Kidney (tissue), 14 donors: ENCODE data around the gene UBE3B. TPM values are rescaled to one million over a fixed set of nuclear protein-coding genes. Genes with fewer than 3 reads are reported as not detected.
A peak's percentile ranks its signal among the peaks of the same experiment; 100 is the strongest.

Experiments
- DNase-seq, 5 donors: peaks; one replicate each; pipeline ENCODE4 v3.0.0-alpha.2; 2013 to 2020
- FAIRE-seq: peaks from 2 replicates; lab custom pipeline; 2012; peaks lifted over from hg19 to GRCh38; lab: Jason Lieb, UNC
- H3K27ac ChIP-seq, 2 donors: one replicate each; pipeline ENCODE4 v1.7.0; 2013; ENCODE audit warnings: low read depth in 2 of 2, low read length in 2 of 2, inconsistent platforms in 1 of 2
- H3K27me3 ChIP-seq: one replicate; pipeline ENCODE4 v1.7.1; 2013; ENCODE audit warnings: low read length, inconsistent platforms; ENCODE audit not compliant: control insufficient read depth, insufficient read depth
- H3K36me3 ChIP-seq, 3 donors: one replicate each; pipeline versions ENCODE4 v1.7.0 to v1.7.1; 2013; ENCODE audit warnings: low read length in 3 of 3, control low read depth in 1 of 3, inconsistent platforms in 1 of 3; ENCODE audit not compliant: insufficient read depth in 3 of 3, control insufficient read depth in 2 of 3
- H3K4me1 ChIP-seq, 3 donors: one replicate each; pipeline versions ENCODE4 v1.7.0 to v1.7.1; 2013; ENCODE audit warnings: low read length in 3 of 3, inconsistent platforms in 1 of 3, low read depth in 1 of 3; ENCODE audit not compliant: control insufficient read depth in 2 of 3, insufficient read depth in 2 of 3
- H3K4me3 ChIP-seq, 3 donors: one replicate each; pipeline versions ENCODE4 v1.7.0 to v1.8.1; 2013; ENCODE audit warnings: low read length in 3 of 3, control low read depth in 1 of 3, inconsistent platforms in 1 of 3
- H3K9ac ChIP-seq, 3 donors: one replicate each; pipeline versions ENCODE4 v1.7.0 to v1.7.1; 2013; ENCODE audit warnings: low read length in 3 of 3, control low read depth in 1 of 3, inconsistent platforms in 1 of 3
- H3K9me3 ChIP-seq, 3 donors: one replicate each; pipeline versions ENCODE4 v1.7.0 to v1.7.1; 2013; ENCODE audit warnings: low read length in 3 of 3, control low read depth in 1 of 3, inconsistent platforms in 1 of 3; ENCODE audit not compliant: control insufficient read depth in 2 of 3, insufficient read depth in 1 of 3
- intact Hi-C: fragments of 100-400 bp; cut with DNase I; formaldehyde crosslinking; loops from one replicate; pipeline ENCODE4 v1.11.1; 2022
- polyA plus RNA-seq: library from polyadenylated mRNA; stranded (reverse); fragments of 350-450 nt; fragmentation: Illumina TruSeq; extraction: RNeasy Lipid Tissue Mini Kit (QIAGEN cat#74804); gene quantifications from one replicate; pipeline ENCODE4 v1.2.3, GENCODE V29; 2014; ENCODE audit warnings: low read depth, low replicate concordance; ENCODE audit not compliant: insufficient read depth
- total RNA-seq: library from RNA; stranded (reverse); fragmentation: NEBNext Ultra II Directional; extraction: Animal tissue kit (Norgen Biotek cat#: 25700); gene quantifications from one replicate; pipeline ENCODE4 v1.2.1, GENCODE V29; 2021
- TF ChIP-seq, protein P1 (sequence below): IDR thresholded peaks from 3 replicates; pipeline ENCODE4 v1.5.1; 2012; ENCODE audit warnings: mild to moderate bottlenecking, moderate library complexity, borderline replicate concordance; ENCODE audit not compliant: insufficient read depth; ENCODE audit errors: extremely low read depth
- donor health status: control.
- donor health status: control.
- donor health status: control.
- donor health status: control.
- donor health status: control.
- donor health status: DM: yes; HTN: yes; CAD: no.
- donor health status: Normal renal cell carcinoma (clear cell type).

Gene UBE3B
- total and polyA plus RNA-seq, 2 donors from 2014 or later, result 13.9 to 44.3 TPM

DNA sequence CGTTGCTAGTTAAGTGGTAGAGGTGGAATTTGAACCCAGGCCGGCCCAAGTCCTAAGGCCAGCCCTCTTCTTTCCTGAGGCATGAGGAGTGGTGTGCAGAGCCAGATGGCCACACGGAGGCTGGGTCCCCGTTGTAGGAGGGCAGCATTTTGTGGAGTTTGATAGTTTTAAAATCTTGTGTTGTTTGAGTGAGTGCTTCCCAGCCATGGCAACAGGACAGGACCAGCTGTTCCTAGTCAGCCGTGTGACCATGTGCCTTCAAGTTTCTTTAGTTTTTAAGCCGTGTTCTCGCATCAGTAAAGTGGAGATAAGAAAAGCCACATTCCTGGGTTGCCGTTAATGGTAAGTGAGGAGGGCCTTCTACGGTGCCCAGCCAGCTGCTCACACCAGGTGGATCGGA, 44.4 kb downstream of the UBE3B start:
- DNase-seq (peak in 2 of 5 donors; percentile 18 to 67), FAIRE-seq (no peak)
- Histone ChIP-seq H3K36me3 (peaks cover 0 to 63% (median 55%) of the 10 kb centered on the region in 3 donors), H3K4me1 (no peaks in the 10 kb centered on the region), H3K9ac (no peak overlapping the region), H3K9me3 (no peaks in the 10 kb centered on the region), H3K4me3 (no peak overlapping the region), H3K27ac (no peak overlapping the region), H3K27me3 (no peaks in the 10 kb centered on the region)
- TF ChIP-seq, protein P1, sequence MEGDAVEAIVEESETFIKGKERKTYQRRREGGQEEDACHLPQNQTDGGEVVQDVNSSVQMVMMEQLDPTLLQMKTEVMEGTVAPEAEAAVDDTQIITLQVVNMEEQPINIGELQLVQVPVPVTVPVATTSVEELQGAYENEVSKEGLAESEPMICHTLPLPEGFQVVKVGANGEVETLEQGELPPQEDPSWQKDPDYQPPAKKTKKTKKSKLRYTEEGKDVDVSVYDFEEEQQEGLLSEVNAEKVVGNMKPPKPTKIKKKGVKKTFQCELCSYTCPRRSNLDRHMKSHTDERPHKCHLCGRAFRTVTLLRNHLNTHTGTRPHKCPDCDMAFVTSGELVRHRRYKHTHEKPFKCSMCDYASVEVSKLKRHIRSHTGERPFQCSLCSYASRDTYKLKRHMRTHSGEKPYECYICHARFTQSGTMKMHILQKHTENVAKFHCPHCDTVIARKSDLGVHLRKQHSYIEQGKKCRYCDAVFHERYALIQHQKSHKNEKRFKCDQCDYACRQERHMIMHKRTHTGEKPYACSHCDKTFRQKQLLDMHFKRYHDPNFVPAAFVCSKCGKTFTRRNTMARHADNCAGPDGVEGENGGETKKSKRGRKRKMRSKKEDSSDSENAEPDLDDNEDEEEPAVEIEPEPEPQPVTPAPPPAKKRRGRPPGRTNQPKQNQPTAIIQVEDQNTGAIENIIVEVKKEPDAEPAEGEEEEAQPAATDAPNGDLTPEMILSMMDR, result no peak
- intact Hi-C loops, result loop anchor here (10.0 kb wide), 1 partner anchor 253 kb away; no protein-coding TSS in a partner anchor

- no peak for FAIRE-seq
Measured at GRCh38 chr12:109523071-109523470, 45.6 kb downstream of the UBE3B start.

DNA sequence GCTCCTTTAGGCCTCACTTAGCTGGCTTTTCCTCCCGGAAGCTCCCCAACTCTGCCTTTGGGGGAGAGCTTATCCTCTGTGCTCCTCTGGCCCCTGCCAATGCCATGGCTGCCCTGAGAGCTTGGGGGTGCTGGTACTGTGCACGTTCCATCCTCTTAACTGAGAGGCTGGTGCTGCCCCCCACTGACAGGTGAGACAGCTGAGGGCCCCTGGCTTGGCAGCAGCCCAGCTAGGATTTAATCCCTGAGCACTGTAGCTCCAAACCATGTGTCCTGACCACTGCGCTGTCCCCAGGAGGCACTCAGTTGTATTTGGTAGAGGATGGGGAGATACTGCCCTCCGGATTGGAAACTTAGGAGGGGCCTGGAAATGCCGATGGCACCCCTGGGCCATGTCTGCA, 46.1 kb downstream of the UBE3B start:
- Histone ChIP-seq H3K36me3 (peaks cover 0 to 59% (median 53%) of the 10 kb centered on the region in 3 donors), H3K4me1 (no peaks in the 10 kb centered on the region), H3K27me3 (no peaks in the 10 kb centered on the region), H3K9ac (no peak overlapping the region), H3K27ac (no peak overlapping the region), H3K4me3 (no peak overlapping the region), H3K9me3 (no peaks in the 10 kb centered on the region)
- TF ChIP-seq, protein P1, result no peak
- FAIRE-seq (no peak), DNase-seq (no peak)
- intact Hi-C loops, result loop anchor here (10.0 kb wide), 1 partner anchor 251 kb away; no protein-coding TSS in a partner anchor

More at GRCh38 chr12:109523071-109523470, 45.6 kb downstream of the UBE3B start:
- Histone ChIP-seq H3K27ac (no peak overlapping the region), H3K9ac (no peak overlapping the region), H3K36me3 (peaks cover 0 to 62% (median 53%) of the 10 kb centered on the region in 3 donors), H3K4me3 (no peak overlapping the region), H3K4me1 (no peaks in the 10 kb centered on the region), H3K9me3 (no peaks in the 10 kb centered on the region), H3K27me3 (no peaks in the 10 kb centered on the region)
- intact Hi-C loops, result loop anchor here (10.0 kb wide), 1 partner anchor 252 kb away; no protein-coding TSS in a partner anchor
- no peak for DNase-seq
- TF ChIP-seq, protein P1, result no peak
